NCI-H446 treated with DMSO at 0.1 percent for 48 hours (cell line): ENCODE measurements around the gene SPDYE6.
"Not testable (repeated sequence)": the region's sequence is repeated elsewhere in the genome, so short reads cannot be mapped to it uniquely, and the experiment has no call there.

ENCODE experiments used
- DNase-seq: peaks from one replicate; lab custom pipeline; 2025; lab: John Stamatoyannopoulos, UW

SPDYE6 gene

GRCh38 chr7:102317231-102318059, 38.8 kb downstream of the SPDYE6 start:
- DNase-seq, result no peak

GRCh38 chr7:102313997-102314780, 42.1 kb downstream of the SPDYE6 start:
- DNase-seq, result no peak

GRCh38 chr7:102312317-102312716, 43.9 kb downstream of the SPDYE6 start:
- no peak for DNase-seq

GRCh38 chr7:102310414-102310815, 45.8 kb downstream of the SPDYE6 start:
- DNase-seq, result peak; percentile 21

- DNase-seq, result no peak
Measured at GRCh38 chr7:102306916-102307677, 49.1 kb downstream of the SPDYE6 start.

- no peak for DNase-seq
Measured at GRCh38 chr7:102305414-102306268, 50.6 kb downstream of the SPDYE6 start.

GRCh38 chr7:102304668-102305067, 51.6 kb downstream of the SPDYE6 start:
- no peak for DNase-seq

- DNase-seq, result no peak
Measured at GRCh38 chr7:102303669-102304422, 52.4 kb downstream of the SPDYE6 start.

GRCh38 chr7:102302025-102302424, 54.2 kb downstream of the SPDYE6 start:
- no peak for DNase-seq

- not testable (repeated sequence) for DNase-seq
Measured at GRCh38 chr7:102301367-102301766, 54.9 kb downstream of the SPDYE6 start.

GRCh38 chr7:102300643-102301221, 55.5 kb downstream of the SPDYE6 start:
- no peak for DNase-seq

- DNase-seq, result no peak
Measured at GRCh38 chr7:102297487-102298218, 58.6 kb downstream of the SPDYE6 start.

GRCh38 chr7:102296514-102296913, 59.7 kb downstream of the SPDYE6 start:
- no peak for DNase-seq

- no peak for DNase-seq
Measured at GRCh38 chr7:102296179-102296438, 60.1 kb downstream of the SPDYE6 start.
